GM23338 (cell line): ENCODE data around the gene SLC5A6.

ENCODE experiments used
- EZH2 ChIP-seq: fragments of 200-600 bp; sonication (generic); IDR thresholded peaks from one replicate; pipeline ENCODE4 v1.8.0; 2017; ENCODE audit warnings: antibody characterized with exemption, mild to moderate bottlenecking, low read depth; ENCODE audit not compliant: unreplicated experiment
- EZH2phosphoT487 ChIP-seq: fragments of 200-600 bp; sonication (generic); IDR thresholded peaks from one replicate; pipeline ENCODE4 v1.8.1; 2018; ENCODE audit warnings: antibody characterized with exemption; ENCODE audit not compliant: unreplicated experiment
- JUNB ChIP-seq: IDR thresholded peaks from one replicate; pipeline ENCODE4 v1.6.1; 2016; ENCODE audit warnings: antibody characterized with exemption; ENCODE audit not compliant: unreplicated experiment
- POLR2AphosphoS5 ChIP-seq: IDR thresholded peaks from 2 replicates; pipeline ENCODE4 v1.6.1; 2016; ENCODE audit warnings: antibody characterized with exemption, low read depth
- ZNF114 ChIP-seq: fragments of 250-450 bp; sonication (Bioruptor Pico); IDR thresholded peaks from 2 replicates; pipeline ENCODE4 v1.5.0; 2020; ENCODE audit warnings: mild to moderate bottlenecking, moderate library complexity
- TF ChIP-seq, protein P1 (sequence below), 2 experiments: fragments of 200-600 bp in 1 of 2; sonication (generic) in 1 of 2; conservative IDR thresholded peaks; 2 replicates each; pipeline versions ENCODE4 v1.5.1 to v1.6.1; 2016 to 2017; ENCODE audit warnings: antibody characterized with exemption in 2 of 2, low read depth in 2 of 2, mild to moderate bottlenecking in 2 of 2, moderate library complexity in 1 of 2
- TF ChIP-seq, protein P2 (sequence below): fragments of 250-450 bp; sonication (Bioruptor Pico); IDR thresholded peaks from 2 replicates; pipeline ENCODE4 v1.5.0; 2020; ENCODE audit warnings: mild to moderate bottlenecking, moderate library complexity
- TF ChIP-seq, protein P3 (sequence below): IDR thresholded peaks from one replicate; pipeline ENCODE4 v1.6.1; 2018; ENCODE audit warnings: antibody characterized with exemption; ENCODE audit not compliant: unreplicated experiment
- TF ChIP-seq, protein P4 (sequence below): IDR thresholded peaks from 2 replicates; pipeline ENCODE4 v1.6.1; 2016; ENCODE audit warnings: antibody characterized with exemption

DNA sequence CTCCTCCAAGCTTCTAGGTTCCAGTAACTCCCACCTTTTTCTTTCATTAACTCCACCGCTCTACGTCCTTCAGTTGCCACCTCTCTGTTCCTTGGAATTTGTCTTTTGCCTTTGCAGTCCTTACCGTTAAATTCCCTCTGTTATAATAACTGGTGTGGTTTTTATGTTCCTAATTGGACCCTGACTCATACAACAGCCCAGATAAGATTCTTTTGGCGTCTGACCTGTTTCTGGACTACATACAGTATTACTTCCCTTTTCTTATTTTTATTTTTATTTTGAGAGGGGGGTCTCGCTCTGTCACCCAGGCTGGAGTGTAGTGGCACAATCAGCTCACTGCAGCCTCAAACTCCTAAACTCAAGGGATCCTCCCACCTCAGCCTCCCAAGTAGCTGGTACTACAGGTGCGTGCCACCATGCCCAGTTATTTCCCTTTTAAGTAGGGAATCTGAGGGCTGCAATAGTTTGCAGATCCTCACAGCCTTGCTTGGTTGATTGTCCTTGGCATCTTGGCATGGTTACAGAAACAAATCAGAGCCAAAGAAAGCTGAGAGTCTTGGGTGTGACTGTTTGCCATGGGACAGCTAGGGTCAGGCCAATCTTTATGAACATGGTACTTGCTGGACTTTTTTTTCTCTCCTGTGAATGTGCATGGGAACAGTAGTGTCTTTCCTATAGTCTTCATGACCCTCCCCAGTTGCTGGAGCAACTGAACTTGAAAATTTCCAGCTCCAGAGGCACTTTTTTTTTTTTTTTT lies 41.3 kb downstream of the SLC5A6 start:
- TF ChIP-seq, protein P1, sequence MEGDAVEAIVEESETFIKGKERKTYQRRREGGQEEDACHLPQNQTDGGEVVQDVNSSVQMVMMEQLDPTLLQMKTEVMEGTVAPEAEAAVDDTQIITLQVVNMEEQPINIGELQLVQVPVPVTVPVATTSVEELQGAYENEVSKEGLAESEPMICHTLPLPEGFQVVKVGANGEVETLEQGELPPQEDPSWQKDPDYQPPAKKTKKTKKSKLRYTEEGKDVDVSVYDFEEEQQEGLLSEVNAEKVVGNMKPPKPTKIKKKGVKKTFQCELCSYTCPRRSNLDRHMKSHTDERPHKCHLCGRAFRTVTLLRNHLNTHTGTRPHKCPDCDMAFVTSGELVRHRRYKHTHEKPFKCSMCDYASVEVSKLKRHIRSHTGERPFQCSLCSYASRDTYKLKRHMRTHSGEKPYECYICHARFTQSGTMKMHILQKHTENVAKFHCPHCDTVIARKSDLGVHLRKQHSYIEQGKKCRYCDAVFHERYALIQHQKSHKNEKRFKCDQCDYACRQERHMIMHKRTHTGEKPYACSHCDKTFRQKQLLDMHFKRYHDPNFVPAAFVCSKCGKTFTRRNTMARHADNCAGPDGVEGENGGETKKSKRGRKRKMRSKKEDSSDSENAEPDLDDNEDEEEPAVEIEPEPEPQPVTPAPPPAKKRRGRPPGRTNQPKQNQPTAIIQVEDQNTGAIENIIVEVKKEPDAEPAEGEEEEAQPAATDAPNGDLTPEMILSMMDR (conservative IDR thresholded peaks at IDR 0.05; ENCODE audit: low read depth in 2 of 2), result no peak
- TF ChIP-seq, protein P2, sequence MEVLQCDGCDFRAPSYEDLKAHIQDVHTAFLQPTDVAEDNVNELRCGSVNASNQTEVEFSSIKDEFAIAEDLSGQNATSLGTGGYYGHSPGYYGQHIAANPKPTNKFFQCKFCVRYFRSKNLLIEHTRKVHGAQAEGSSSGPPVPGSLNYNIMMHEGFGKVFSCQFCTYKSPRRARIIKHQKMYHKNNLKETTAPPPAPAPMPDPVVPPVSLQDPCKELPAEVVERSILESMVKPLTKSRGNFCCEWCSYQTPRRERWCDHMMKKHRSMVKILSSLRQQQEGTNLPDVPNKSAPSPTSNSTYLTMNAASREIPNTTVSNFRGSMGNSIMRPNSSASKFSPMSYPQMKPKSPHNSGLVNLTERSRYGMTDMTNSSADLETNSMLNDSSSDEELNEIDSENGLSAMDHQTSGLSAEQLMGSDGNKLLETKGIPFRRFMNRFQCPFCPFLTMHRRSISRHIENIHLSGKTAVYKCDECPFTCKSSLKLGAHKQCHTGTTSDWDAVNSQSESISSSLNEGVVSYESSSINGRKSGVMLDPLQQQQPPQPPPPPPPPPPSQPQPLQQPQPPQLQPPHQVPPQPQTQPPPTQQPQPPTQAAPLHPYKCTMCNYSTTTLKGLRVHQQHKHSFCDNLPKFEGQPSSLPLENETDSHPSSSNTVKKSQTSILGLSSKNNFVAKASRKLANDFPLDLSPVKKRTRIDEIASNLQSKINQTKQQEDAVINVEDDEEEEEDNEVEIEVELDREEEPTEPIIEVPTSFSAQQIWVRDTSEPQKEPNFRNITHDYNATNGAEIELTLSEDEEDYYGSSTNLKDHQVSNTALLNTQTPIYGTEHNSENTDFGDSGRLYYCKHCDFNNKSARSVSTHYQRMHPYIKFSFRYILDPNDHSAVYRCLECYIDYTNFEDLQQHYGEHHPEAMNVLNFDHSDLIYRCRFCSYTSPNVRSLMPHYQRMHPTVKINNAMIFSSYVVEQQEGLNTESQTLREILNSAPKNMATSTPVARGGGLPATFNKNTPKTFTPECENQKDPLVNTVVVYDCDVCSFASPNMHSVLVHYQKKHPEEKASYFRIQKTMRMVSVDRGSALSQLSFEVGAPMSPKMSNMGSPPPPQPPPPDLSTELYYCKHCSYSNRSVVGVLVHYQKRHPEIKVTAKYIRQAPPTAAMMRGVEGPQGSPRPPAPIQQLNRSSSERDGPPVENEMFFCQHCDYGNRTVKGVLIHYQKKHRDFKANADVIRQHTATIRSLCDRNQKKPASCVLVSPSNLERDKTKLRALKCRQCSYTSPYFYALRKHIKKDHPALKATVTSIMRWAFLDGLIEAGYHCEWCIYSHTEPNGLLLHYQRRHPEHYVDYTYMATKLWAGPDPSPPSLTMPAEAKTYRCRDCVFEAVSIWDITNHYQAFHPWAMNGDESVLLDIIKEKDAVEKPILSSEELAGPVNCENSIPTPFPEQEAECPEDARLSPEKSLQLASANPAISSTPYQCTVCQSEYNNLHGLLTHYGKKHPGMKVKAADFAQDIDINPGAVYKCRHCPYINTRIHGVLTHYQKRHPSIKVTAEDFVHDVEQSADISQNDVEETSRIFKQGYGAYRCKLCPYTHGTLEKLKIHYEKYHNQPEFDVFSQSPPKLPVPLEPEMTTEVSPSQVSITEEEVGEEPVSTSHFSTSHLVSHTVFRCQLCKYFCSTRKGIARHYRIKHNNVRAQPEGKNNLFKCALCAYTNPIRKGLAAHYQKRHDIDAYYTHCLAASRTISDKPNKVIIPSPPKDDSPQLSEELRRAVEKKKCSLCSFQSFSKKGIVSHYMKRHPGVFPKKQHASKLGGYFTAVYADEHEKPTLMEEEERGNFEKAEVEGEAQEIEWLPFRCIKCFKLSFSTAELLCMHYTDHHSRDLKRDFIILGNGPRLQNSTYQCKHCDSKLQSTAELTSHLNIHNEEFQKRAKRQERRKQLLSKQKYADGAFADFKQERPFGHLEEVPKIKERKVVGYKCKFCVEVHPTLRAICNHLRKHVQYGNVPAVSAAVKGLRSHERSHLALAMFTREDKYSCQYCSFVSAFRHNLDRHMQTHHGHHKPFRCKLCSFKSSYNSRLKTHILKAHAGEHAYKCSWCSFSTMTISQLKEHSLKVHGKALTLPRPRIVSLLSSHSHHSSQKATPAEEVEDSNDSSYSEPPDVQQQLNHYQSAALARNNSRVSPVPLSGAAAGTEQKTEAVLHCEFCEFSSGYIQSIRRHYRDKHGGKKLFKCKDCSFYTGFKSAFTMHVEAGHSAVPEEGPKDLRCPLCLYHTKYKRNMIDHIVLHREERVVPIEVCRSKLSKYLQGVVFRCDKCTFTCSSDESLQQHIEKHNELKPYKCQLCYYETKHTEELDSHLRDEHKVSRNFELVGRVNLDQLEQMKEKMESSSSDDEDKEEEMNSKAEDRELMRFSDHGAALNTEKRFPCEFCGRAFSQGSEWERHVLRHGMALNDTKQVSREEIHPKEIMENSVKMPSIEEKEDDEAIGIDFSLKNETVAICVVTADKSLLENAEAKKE (CRISPR knock-in tag), result no peak
- TF ChIP-seq, protein P3, sequence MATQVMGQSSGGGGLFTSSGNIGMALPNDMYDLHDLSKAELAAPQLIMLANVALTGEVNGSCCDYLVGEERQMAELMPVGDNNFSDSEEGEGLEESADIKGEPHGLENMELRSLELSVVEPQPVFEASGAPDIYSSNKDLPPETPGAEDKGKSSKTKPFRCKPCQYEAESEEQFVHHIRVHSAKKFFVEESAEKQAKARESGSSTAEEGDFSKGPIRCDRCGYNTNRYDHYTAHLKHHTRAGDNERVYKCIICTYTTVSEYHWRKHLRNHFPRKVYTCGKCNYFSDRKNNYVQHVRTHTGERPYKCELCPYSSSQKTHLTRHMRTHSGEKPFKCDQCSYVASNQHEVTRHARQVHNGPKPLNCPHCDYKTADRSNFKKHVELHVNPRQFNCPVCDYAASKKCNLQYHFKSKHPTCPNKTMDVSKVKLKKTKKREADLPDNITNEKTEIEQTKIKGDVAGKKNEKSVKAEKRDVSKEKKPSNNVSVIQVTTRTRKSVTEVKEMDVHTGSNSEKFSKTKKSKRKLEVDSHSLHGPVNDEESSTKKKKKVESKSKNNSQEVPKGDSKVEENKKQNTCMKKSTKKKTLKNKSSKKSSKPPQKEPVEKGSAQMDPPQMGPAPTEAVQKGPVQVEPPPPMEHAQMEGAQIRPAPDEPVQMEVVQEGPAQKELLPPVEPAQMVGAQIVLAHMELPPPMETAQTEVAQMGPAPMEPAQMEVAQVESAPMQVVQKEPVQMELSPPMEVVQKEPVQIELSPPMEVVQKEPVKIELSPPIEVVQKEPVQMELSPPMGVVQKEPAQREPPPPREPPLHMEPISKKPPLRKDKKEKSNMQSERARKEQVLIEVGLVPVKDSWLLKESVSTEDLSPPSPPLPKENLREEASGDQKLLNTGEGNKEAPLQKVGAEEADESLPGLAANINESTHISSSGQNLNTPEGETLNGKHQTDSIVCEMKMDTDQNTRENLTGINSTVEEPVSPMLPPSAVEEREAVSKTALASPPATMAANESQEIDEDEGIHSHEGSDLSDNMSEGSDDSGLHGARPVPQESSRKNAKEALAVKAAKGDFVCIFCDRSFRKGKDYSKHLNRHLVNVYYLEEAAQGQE, result no peak
- no peak for TF ChIP-seq EZH2
- TF ChIP-seq POLR2AphosphoS5, result no peak
- TF ChIP-seq, protein P4, sequence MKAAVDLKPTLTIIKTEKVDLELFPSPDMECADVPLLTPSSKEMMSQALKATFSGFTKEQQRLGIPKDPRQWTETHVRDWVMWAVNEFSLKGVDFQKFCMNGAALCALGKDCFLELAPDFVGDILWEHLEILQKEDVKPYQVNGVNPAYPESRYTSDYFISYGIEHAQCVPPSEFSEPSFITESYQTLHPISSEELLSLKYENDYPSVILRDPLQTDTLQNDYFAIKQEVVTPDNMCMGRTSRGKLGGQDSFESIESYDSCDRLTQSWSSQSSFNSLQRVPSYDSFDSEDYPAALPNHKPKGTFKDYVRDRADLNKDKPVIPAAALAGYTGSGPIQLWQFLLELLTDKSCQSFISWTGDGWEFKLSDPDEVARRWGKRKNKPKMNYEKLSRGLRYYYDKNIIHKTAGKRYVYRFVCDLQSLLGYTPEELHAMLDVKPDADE, result no peak
- TF ChIP-seq ZNF114 (CRISPR knock-in tag), result no peak
- TF ChIP-seq EZH2phosphoT487, result no peak
- no peak for TF ChIP-seq JUNB
